ENCODE data around the gene EDNRA. TPM values are rescaled to one million over a fixed set of nuclear protein-coding genes. Genes with fewer than 3 reads are reported as not detected.
A peak's percentile ranks its signal among the peaks of the same experiment; 100 is the strongest.

The EDNRA gene
- total and polyA plus RNA-seq, 2 of the 8 experiments (the other 6 are each of a cell fraction or from before 2014, with no cell fraction given), result 1.7 to 3.3 TPM

- H3K23me2 ChIP-seq (ENCODE audit: low read depth, low read length), result no peaks in the 10 kb centered on the region; the same call in 1 of the 2 replicates
- H3K18ac ChIP-seq (ENCODE audit: extremely low read depth, low read length), result no peak overlapping the region
- H4K8ac ChIP-seq (ENCODE audit: extremely low read depth, insufficient read depth, low read length), result no peak overlapping the region
- no peak overlapping the region for H4K5ac ChIP-seq (ENCODE audit: insufficient read length, low read depth, low read length)
- H2BK12ac ChIP-seq (ENCODE audit: low read depth, low read length), result no peak overlapping the region
- H3K36me3 ChIP-seq (ENCODE audit: control insufficient read depth in 2 of 4, insufficient read depth in 4 of 4, low read length in 3 of 4), result no peaks in the 10 kb centered on the region
- no peak overlapping the region for H3K56ac ChIP-seq (replicated peaks; ENCODE audit: insufficient read length, low read depth, low read length)
- no peak overlapping the region for H2BK15ac ChIP-seq (ENCODE audit: low read length)
- H2BK20ac ChIP-seq (ENCODE audit: low read length), result 0 out of 2 replicates have a peak overlapping the region, but pooled peaks have one; percentile 13
- no peak overlapping the region for H3K4ac ChIP-seq (replicated peaks; ENCODE audit: insufficient read length, low read depth, low read length)
- 64% methylated on average over 1 of the region's 1 CpG; no CpG with 5 or more reads in 1 of the 2 experiments for WGBS, 2 experiments (ENCODE audit: extremely low coverage in 1 of 2, insufficient coverage in 1 of 2, insufficient read length in 1 of 2, insufficient replicate concordance in 2 of 2, low coverage in 1 of 2, low lambda C conversion rate in 2 of 2, missing lambda C conversion rate in 1 of 2)
- no peaks in the 10 kb centered on the region for H4K20me1 ChIP-seq (replicated peaks in 1 of 2; ENCODE audit: control insufficient read depth in 1 of 2, insufficient read depth in 2 of 2, low read length in 2 of 2)
- H3K9me3 ChIP-seq (ENCODE audit: insufficient read depth in 2 of 2, low read depth in 1 of 2, low read length in 1 of 2), result peaks cover 3 to 4% of the 10 kb centered on the region in 2 experiments; a peak in 2 of 4 replicates
- H2AFZ ChIP-seq (ENCODE audit: low read length), result 0 out of 2 replicates have a peak overlapping the region, but pooled peaks have one; percentile 53
- no peak overlapping the region for H3K14ac ChIP-seq (ENCODE audit: insufficient read length)
- no peak overlapping the region for H2AK5ac ChIP-seq (ENCODE audit: low read depth, low read length)
- H3K27ac ChIP-seq (ENCODE audit: low read depth, low read length), result no peak overlapping the region
- H3K79me1 ChIP-seq (ENCODE audit: low read depth, low read length), result no peaks in the 10 kb centered on the region
- FAIRE-seq (no peak), DNase-seq (ENCODE audit: low read depth in 1 of 2, low spot score in 2 of 2) (peak in 1 of 2 experiments; percentile 6)
- H3K27me3 ChIP-seq (replicated peaks in 1 of 4; ENCODE audit: control insufficient read depth in 3 of 4, extremely low read depth in 1 of 4, insufficient read depth in 3 of 4, low read length in 3 of 4), result no peaks in the 10 kb centered on the region
- ChIA-PET CTCF (ENCODE audit: partially characterized antibody) (interaction anchor here (0.6 to 3.4 kb wide), 5 partner anchors 9 to 382 kb away, joined by 3 to 22 read pairs (median 4); no protein-coding TSS in a partner anchor), POLR2A (ENCODE audit: partially characterized antibody) (no interaction called here)
- H2BK120ac ChIP-seq (replicated peaks; ENCODE audit: low read depth, low read length), result no peak overlapping the region
- H3K79me2 ChIP-seq (ENCODE audit: control insufficient read depth in 1 of 2, insufficient read depth in 2 of 2, low read length in 2 of 2), result no peaks in the 10 kb centered on the region
- no peak overlapping the region for H3K9ac ChIP-seq (replicated peaks in 1 of 4; ENCODE audit: extremely low read depth in 1 of 4, low read depth in 3 of 4, low read length in 3 of 4)
- no peak overlapping the region for H4K91ac ChIP-seq (replicated peaks; ENCODE audit: insufficient read length, low read length)
- no peak overlapping the region for H3K23ac ChIP-seq (ENCODE audit: insufficient read length)
- no peak overlapping the region for H3K4me2 ChIP-seq (ENCODE audit: insufficient read depth in 1 of 2, low read depth in 2 of 2, low read length in 2 of 2)
- H3K4me1 ChIP-seq (replicated peaks in 1 of 4; ENCODE audit: control insufficient read depth in 3 of 4, insufficient read depth in 4 of 4, low read length in 3 of 4), result no peaks in the 10 kb centered on the region; a peak in 1 of 7 replicates
- H3K4me3 ChIP-seq (ENCODE audit: extremely low read depth in 1 of 4, insufficient read depth in 2 of 4, low read depth in 3 of 4, low read length in 4 of 4), result no peak overlapping the region
- H2BK5ac ChIP-seq (ENCODE audit: low read depth, low read length), result no peak overlapping the region
- TF ChIP-seq EZH2 (IDR thresholded peaks at IDR 0.05; ENCODE audit: low read depth, low read length, severe bottlenecking) (no peak), POU5F1 (IDR thresholded peaks at IDR 0.05; ENCODE audit: low read depth, low read length) (no peak), BACH1 (IDR thresholded peaks at IDR 0.05; ENCODE audit: low read length) (no peak), CHD2 (IDR thresholded peaks at IDR 0.05; ENCODE audit: low read length) (no peak), SUZ12 (IDR thresholded peaks at IDR 0.05; ENCODE audit: low read length) (no peak), HDAC6 (IDR thresholded peaks at IDR 0.05; ENCODE audit: low read depth, low read length) (no peak), RBBP5 (IDR thresholded peaks at IDR 0.05; ENCODE audit: borderline replicate concordance, low read depth, low read length) (no peak), SRF (IDR thresholded peaks at IDR 0.05; ENCODE audit: low read depth, low read length) (no peak), GABPA (IDR thresholded peaks at IDR 0.05; ENCODE audit: borderline replicate concordance, insufficient read depth, low read length) (no peak), CTCF (IDR thresholded peaks at IDR 0.05; ENCODE audit: control extremely low read depth in 1 of 3, insufficient read depth in 1 of 3, low read depth in 1 of 3, low read length in 3 of 3) (no peak), ZNF274 (IDR thresholded peaks at IDR 0.05; ENCODE audit: borderline replicate concordance, extremely low read depth, low read length) (no peak), POLR2A (IDR thresholded peaks at IDR 0.05; ENCODE audit: control extremely low read depth in 1 of 2, low read depth in 2 of 2, low read length in 2 of 2) (no peak)
Measured at GRCh38 chr4:147580396-147580795, 99.5 kb downstream of the EDNRA start.

Measured in H1 (cell line).